HEK293 (cell line): ENCODE measurements around the gene NOL9.
A peak's percentile ranks its signal among the peaks of the same experiment; 100 is the strongest.

ENCODE experiments used
- CTCF ChIA-PET: fragments of 350-600 bp; formaldehyde crosslinking; extraction: SDS; loops from one replicate; lab custom pipeline; 2021; ENCODE audit warnings: antibody characterized with exemption; lab: Yijun Ruan, JAX
- POLR2A ChIA-PET: fragments of 300-600 bp; formaldehyde crosslinking; extraction: SDS; loops from one replicate; lab custom pipeline; 2020; ENCODE audit warnings: antibody characterized with exemption, inconsistent platforms; lab: Yijun Ruan, JAX
- H3K27ac ChIP-seq: fragments of 200-500 bp; sonication (Bioruptor generic); 2 replicates; pipeline ENCODE4 v1.5.1; 2014; ENCODE audit warnings: low read depth, low read length, control low read depth, inconsistent platforms; ENCODE audit errors: extremely low read depth
- H3K36me3 ChIP-seq, 2 experiments: fragments of 200-500 bp in 1 of 2; sonication (Bioruptor generic) in 1 of 2; 1 replicate in 1 of 2; 2 replicates in 1 of 2; pipeline ENCODE4 v1.5.1; 2014 to 2017; ENCODE audit warnings: inconsistent platforms in 2 of 2, low read length in 2 of 2; ENCODE audit not compliant: control insufficient read depth in 2 of 2, insufficient read depth in 1 of 2
- H3K4me1 ChIP-seq: fragments of 200-500 bp; sonication (Bioruptor generic); 2 replicates; pipeline ENCODE4 v1.5.1; 2014; ENCODE audit warnings: mild to moderate bottlenecking, low read length, inconsistent platforms; ENCODE audit not compliant: control insufficient read depth, insufficient read depth
- H3K4me3 ChIP-seq: 2 replicates; pipeline ENCODE4 v1.5.1; 2011; ENCODE audit warnings: low read depth, mild to moderate bottlenecking, control low read depth, low read length, moderate library complexity
- H3K9me3 ChIP-seq: fragments of 200-500 bp; sonication (Bioruptor generic); 2 replicates; pipeline ENCODE4 v1.5.1; 2014; ENCODE audit warnings: low read depth, low read length, inconsistent platforms; ENCODE audit not compliant: control insufficient read depth, insufficient read depth
- EGR2 ChIP-seq: fragments of 450-650 bp; formaldehyde crosslinking; IDR thresholded peaks from 2 replicates; pipeline ENCODE4 v1.5.1; 2016; ENCODE audit warnings: low read depth, missing biosample characterization, missing genetic modification characterization
- MEIS1 ChIP-seq: sonication (generic); formaldehyde crosslinking; IDR thresholded peaks from 2 replicates; pipeline ENCODE4 v1.8.1; 2022; ENCODE audit warnings: missing genetic modification reagents, mild to moderate bottlenecking, borderline replicate concordance
- REPIN1 ChIP-seq: fragments of 450-650 bp; formaldehyde crosslinking; IDR thresholded peaks from 2 replicates; pipeline ENCODE4 v1.5.1; 2017; ENCODE audit warnings: missing biosample characterization, missing genetic modification characterization, low read depth
- SCRT2 ChIP-seq: fragments of 450-650 bp; formaldehyde crosslinking; IDR thresholded peaks from 2 replicates; pipeline ENCODE4 v1.5.1; 2016; ENCODE audit warnings: missing biosample characterization, missing genetic modification characterization
- SP2 ChIP-seq: fragments of 450-650 bp; formaldehyde crosslinking; IDR thresholded peaks from 2 replicates; pipeline ENCODE4 v1.5.1; 2016; ENCODE audit warnings: missing biosample characterization, missing genetic modification characterization
- TCF7L2 ChIP-seq: IDR thresholded peaks from 2 replicates; pipeline ENCODE4 v1.6.1; 2011; ENCODE audit warnings: low read depth, mild to moderate bottlenecking, inconsistent platforms, low read length, moderate library complexity, borderline replicate concordance
- WT1 ChIP-seq: fragments of 450-650 bp; formaldehyde crosslinking; IDR thresholded peaks from 2 replicates; pipeline ENCODE4 v1.5.1; 2016; ENCODE audit warnings: missing biosample characterization, missing genetic modification characterization
- YY2 ChIP-seq: fragments of 450-650 bp; formaldehyde crosslinking; IDR thresholded peaks from 2 replicates; pipeline ENCODE4 v1.5.1; 2016; ENCODE audit warnings: missing biosample characterization, missing genetic modification characterization
- ZBTB17 ChIP-seq: fragments of 450-650 bp; formaldehyde crosslinking; IDR thresholded peaks from 2 replicates; pipeline ENCODE4 v1.5.1; 2016; ENCODE audit warnings: missing biosample characterization, missing genetic modification characterization
- ZBTB26 ChIP-seq: fragments of 450-650 bp; formaldehyde crosslinking; optimal IDR thresholded peaks from 2 replicates; pipeline ENCODE3; 2016; ENCODE audit warnings: missing biosample characterization, mild to moderate bottlenecking, missing genetic modification characterization
- ZNF112 ChIP-seq: fragments of 450-650 bp; formaldehyde crosslinking; IDR thresholded peaks from 2 replicates; pipeline ENCODE4 v1.5.0; 2017; ENCODE audit warnings: missing biosample characterization, missing genetic modification characterization
- ZNF138 ChIP-seq: fragments of 450-650 bp; formaldehyde crosslinking; IDR thresholded peaks from 2 replicates; pipeline ENCODE4 v1.5.1; 2016; ENCODE audit warnings: missing biosample characterization, missing genetic modification characterization, borderline replicate concordance
- ZNF148 ChIP-seq: fragments of 450-650 bp; formaldehyde crosslinking; IDR thresholded peaks from 2 replicates; pipeline ENCODE4 v1.5.0; 2017; ENCODE audit warnings: missing biosample characterization, missing genetic modification characterization, borderline replicate concordance
- ZNF16 ChIP-seq: fragments of 450-650 bp; formaldehyde crosslinking; IDR thresholded peaks from 2 replicates; pipeline ENCODE4 v1.5.1; 2016; ENCODE audit warnings: low read depth, missing biosample characterization, missing genetic modification characterization
- ZNF292 ChIP-seq: fragments of 450-650 bp; formaldehyde crosslinking; IDR thresholded peaks from 2 replicates; pipeline ENCODE4 v1.5.1; 2016; ENCODE audit warnings: low read depth, missing biosample characterization, missing genetic modification characterization, borderline replicate concordance
- ZNF311 ChIP-seq: fragments of 450-650 bp; formaldehyde crosslinking; IDR thresholded peaks from 2 replicates; pipeline ENCODE4 v1.5.1; 2017; ENCODE audit warnings: missing biosample characterization, missing genetic modification characterization, borderline replicate concordance
- ZNF366 ChIP-seq: fragments of 450-650 bp; formaldehyde crosslinking; conservative IDR thresholded peaks from 2 replicates; pipeline ENCODE4 v1.5.1; 2016; ENCODE audit warnings: missing biosample characterization, missing genetic modification characterization
- ZNF426 ChIP-seq: fragments of 450-650 bp; formaldehyde crosslinking; IDR thresholded peaks from 2 replicates; pipeline ENCODE4 v1.5.1; 2017; ENCODE audit warnings: missing biosample characterization, missing genetic modification characterization, mild to moderate bottlenecking, inconsistent platforms, moderate library complexity
- ZNF473 ChIP-seq: fragments of 450-650 bp; formaldehyde crosslinking; IDR thresholded peaks from 2 replicates; pipeline ENCODE4 v1.5.1; 2017; ENCODE audit warnings: missing biosample characterization, missing genetic modification characterization
- ZNF560 ChIP-seq: fragments of 450-650 bp; formaldehyde crosslinking; IDR thresholded peaks from 2 replicates; pipeline ENCODE4 v1.5.1; 2017; ENCODE audit warnings: missing biosample characterization, missing genetic modification characterization, borderline replicate concordance
- ZNF600 ChIP-seq: fragments of 450-650 bp; formaldehyde crosslinking; IDR thresholded peaks from 2 replicates; pipeline ENCODE4 v1.5.1; 2016; ENCODE audit warnings: missing biosample characterization, missing genetic modification characterization
- ZNF610 ChIP-seq: fragments of 450-650 bp; formaldehyde crosslinking; IDR thresholded peaks from 2 replicates; pipeline ENCODE4 v1.5.1; 2016; ENCODE audit warnings: missing biosample characterization, missing genetic modification characterization, borderline replicate concordance
- ZNF707 ChIP-seq: fragments of 450-650 bp; formaldehyde crosslinking; IDR thresholded peaks from 2 replicates; pipeline ENCODE4 v1.5.1; 2016; ENCODE audit warnings: missing biosample characterization, missing genetic modification characterization
- ZNF747 ChIP-seq: fragments of 450-650 bp; formaldehyde crosslinking; IDR thresholded peaks from 2 replicates; pipeline ENCODE4 v1.5.1; 2016; ENCODE audit warnings: missing biosample characterization, missing genetic modification characterization
- ZNF777 ChIP-seq: fragments of 450-650 bp; formaldehyde crosslinking; IDR thresholded peaks from 2 replicates; pipeline ENCODE4 v1.5.1; 2017; ENCODE audit warnings: missing biosample characterization, missing genetic modification characterization, borderline replicate concordance

The NOL9 gene

GRCh38 chr1:6538956-6539355 lies 15.4 kb downstream of the NOL9 start:
- CTCF ChIA-PET, result no interaction called here
- no peak for TF ChIP-seq ZNF747
- 0 out of 2 replicates have a peak, but pooled peaks have one; percentile 20 for TF ChIP-seq ZBTB17 (tag by site-specific recombination)
- H3K9me3 ChIP-seq, result no peaks in the 10 kb centered on the region
- POLR2A ChIA-PET, result no interaction called here
- H3K4me1 ChIP-seq, result no peaks in the 10 kb centered on the region
- H3K36me3 ChIP-seq, result peaks cover 37 to 87% of the 10 kb centered on the region in 2 experiments
- H3K4me3 ChIP-seq, result no peak overlapping the region
- H3K27ac ChIP-seq, result no peak overlapping the region

GRCh38 chr1:6536291-6536690 lies 18.0 kb downstream of the NOL9 start:
- no peak overlapping the region for H3K4me3 ChIP-seq
- CTCF ChIA-PET, result interaction anchor here (1.6 to 2.6 kb wide), 2 partner anchors 18 to 46 kb away, joined by 4 to 7 read pairs; partner anchors contain the start of gene NOL9
- peaks cover 38 to 89% of the 10 kb centered on the region in 2 experiments for H3K36me3 ChIP-seq
- no peaks in the 10 kb centered on the region for H3K9me3 ChIP-seq
- POLR2A ChIA-PET, result interaction anchor here (1.2 kb wide), 1 partner anchor 11 kb away, joined by 3 read pairs; no protein-coding TSS in a partner anchor
- no peak overlapping the region for H3K27ac ChIP-seq
- H3K4me1 ChIP-seq, result no peaks in the 10 kb centered on the region
- no peak for TF ChIP-seq ZNF707
- peak; percentile 38; the same call in 1 of the 2 replicates for TF ChIP-seq EGR2 (tag by site-specific recombination)

GRCh38 chr1:6535214-6535613 lies 19.1 kb downstream of the NOL9 start:
- ChIA-PET POLR2A (interaction anchor here (0.7 to 1.1 kb wide), 2 partner anchors 18 to 22 kb away, joined by 4 to 5 read pairs; no protein-coding TSS in a partner anchor), CTCF (interaction anchor here (0.6 to 2.6 kb wide), 5 partner anchors 11 to 288 kb away, joined by 3 to 14 read pairs (median 3); partner anchors contain the start of gene NOL9)
- H3K4me1 ChIP-seq, result no peaks in the 10 kb centered on the region
- no peaks in the 10 kb centered on the region for H3K9me3 ChIP-seq
- peaks cover 36 to 89% of the 10 kb centered on the region in 2 experiments for H3K36me3 ChIP-seq
- TF ChIP-seq ZBTB26 (tag by site-specific recombination), result no peak
- no peak for TF ChIP-seq ZNF777
- TF ChIP-seq SP2 (tag by site-specific recombination), result no peak
- no peak for TF ChIP-seq WT1 (tag by site-specific recombination)
- TF ChIP-seq MEIS1 (CRISPR knock-in tag), result no peak
- no peak for TF ChIP-seq REPIN1 (tag by site-specific recombination)
- no peak for TF ChIP-seq ZNF747
- TF ChIP-seq ZNF148, result no peak
- TF ChIP-seq ZNF112 (tag by site-specific recombination), result no peak
- TF ChIP-seq, all 188 proteins: peak for 0
- Histone ChIP-seq H3K27ac (no peak overlapping the region), H3K4me3 (no peak overlapping the region)

- Histone ChIP-seq H3K36me3 (peaks cover 43 to 88% of the 10 kb centered on the region in 2 experiments), H3K4me1 (no peaks in the 10 kb centered on the region), H3K4me3 (no peak overlapping the region), H3K27ac (no peak overlapping the region), H3K9me3 (no peaks in the 10 kb centered on the region)
- CTCF ChIA-PET, result interaction anchor here (0.6 to 2.0 kb wide), 3 partner anchors 11 to 49 kb away, joined by 3 to 14 read pairs (median 4); no protein-coding TSS in a partner anchor
- POLR2A ChIA-PET, result interaction anchor here (0.7 to 1.1 kb wide), 2 partner anchors 17 to 66 kb away, joined by 4 read pairs; no protein-coding TSS in a partner anchor
- TF ChIP-seq ZNF560 (tag by site-specific recombination), result no peak
- TF ChIP-seq ZNF610 (tag by site-specific recombination), result no peak
- no peak for TF ChIP-seq ZNF600
- TF ChIP-seq TCF7L2, result no peak
- TF ChIP-seq ZNF16, result no peak
- no peak for TF ChIP-seq SCRT2 (tag by site-specific recombination)
- no peak for TF ChIP-seq ZNF473 (tag by site-specific recombination)
- TF ChIP-seq ZNF426 (tag by site-specific recombination), result no peak
- TF ChIP-seq ZNF311 (tag by site-specific recombination), result no peak
- TF ChIP-seq SP2 (tag by site-specific recombination), result no peak
- no peak for TF ChIP-seq ZNF138 (tag by site-specific recombination)
- no peak for TF ChIP-seq ZNF366 (tag by site-specific recombination)
- no peak for TF ChIP-seq ZNF292 (tag by site-specific recombination)
- TF ChIP-seq YY2 (tag by site-specific recombination), result no peak
Measured at GRCh38 chr1:6534248-6534822, 20.0 kb downstream of the NOL9 start.
